ENCODE data around the gene OSR1.

- no peak for TF ChIP-seq SP1 (IDR thresholded peaks at IDR 0.05)
- TF ChIP-seq MAX (IDR thresholded peaks at IDR 0.05) = no peak
- no peak for TF ChIP-seq EGR1 (IDR thresholded peaks at IDR 0.05; ENCODE audit: low read depth in 2 of 2)
Measured at GRCh38 chr2:19301706-19302105, 56.7 kb downstream of the OSR1 start.
